NB4 (cell line): ENCODE results near the gene SFSWAP.

ENCODE experiments used
- POLR2A ChIP-seq: IDR thresholded peaks from 2 replicates; pipeline ENCODE4 v1.6.1; 2011; ENCODE audit warnings: mild to moderate bottlenecking; ENCODE audit not compliant: insufficient read length; ENCODE audit errors: extremely low read depth
- TF ChIP-seq, protein P1 (sequence below): IDR thresholded peaks from one replicate; pipeline ENCODE4 v1.5.1; 2012; ENCODE audit warnings: low read depth, low read length

DNA sequence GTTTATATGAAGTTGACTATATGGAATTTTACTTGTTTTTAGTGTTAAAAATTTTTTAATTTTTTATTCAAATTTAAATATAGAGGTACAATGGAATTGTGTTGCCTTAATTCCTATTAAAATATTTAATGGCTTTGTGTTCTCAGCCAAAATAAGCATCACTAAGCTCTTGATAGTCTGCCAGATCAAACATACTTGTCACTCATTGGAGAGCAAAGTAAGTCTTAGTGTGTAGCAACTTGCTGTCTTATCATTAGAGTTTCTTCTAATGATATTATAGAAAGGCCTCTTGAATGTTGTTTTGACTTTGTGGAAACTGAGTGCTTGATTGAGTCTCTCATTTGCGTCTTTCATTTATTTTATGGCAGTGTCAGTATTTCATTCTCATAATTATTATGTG is 10.7 kb downstream of the SFSWAP start:
- TF ChIP-seq POLR2A, result no peak
- TF ChIP-seq, protein P1, sequence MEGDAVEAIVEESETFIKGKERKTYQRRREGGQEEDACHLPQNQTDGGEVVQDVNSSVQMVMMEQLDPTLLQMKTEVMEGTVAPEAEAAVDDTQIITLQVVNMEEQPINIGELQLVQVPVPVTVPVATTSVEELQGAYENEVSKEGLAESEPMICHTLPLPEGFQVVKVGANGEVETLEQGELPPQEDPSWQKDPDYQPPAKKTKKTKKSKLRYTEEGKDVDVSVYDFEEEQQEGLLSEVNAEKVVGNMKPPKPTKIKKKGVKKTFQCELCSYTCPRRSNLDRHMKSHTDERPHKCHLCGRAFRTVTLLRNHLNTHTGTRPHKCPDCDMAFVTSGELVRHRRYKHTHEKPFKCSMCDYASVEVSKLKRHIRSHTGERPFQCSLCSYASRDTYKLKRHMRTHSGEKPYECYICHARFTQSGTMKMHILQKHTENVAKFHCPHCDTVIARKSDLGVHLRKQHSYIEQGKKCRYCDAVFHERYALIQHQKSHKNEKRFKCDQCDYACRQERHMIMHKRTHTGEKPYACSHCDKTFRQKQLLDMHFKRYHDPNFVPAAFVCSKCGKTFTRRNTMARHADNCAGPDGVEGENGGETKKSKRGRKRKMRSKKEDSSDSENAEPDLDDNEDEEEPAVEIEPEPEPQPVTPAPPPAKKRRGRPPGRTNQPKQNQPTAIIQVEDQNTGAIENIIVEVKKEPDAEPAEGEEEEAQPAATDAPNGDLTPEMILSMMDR, result no peak
